ENCODE results near the gene DIPK2B.

The DIPK2B gene

GRCh38 chrX:45154462-45154861 lies 46.2 kb downstream of the DIPK2B start:
- DNase-seq (ENCODE audit: low read depth) = no peak

DNA sequence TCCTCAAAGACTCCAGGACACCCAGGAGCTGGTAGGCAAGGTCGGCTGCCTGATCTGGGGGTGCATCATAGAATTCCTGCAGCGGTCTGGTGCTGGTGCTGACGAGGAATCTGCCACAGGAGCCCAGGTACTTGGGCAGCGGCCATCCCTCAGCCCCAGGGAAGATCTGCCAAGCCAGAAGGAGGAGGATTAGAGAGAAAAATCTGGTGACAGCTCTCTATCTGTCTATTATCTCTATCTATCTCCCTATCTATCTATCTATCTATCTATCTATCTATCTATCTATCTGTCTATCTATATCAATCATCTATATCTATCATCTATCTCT lies 46.7 kb downstream of the DIPK2B start:
- no peak for DNase-seq (ENCODE audit: low read depth)

Measured in GM04504 (cell line).